Pancreas (tissue), 10 donors: Measurements from ENCODE around the gene OR10H4. TPM values are rescaled to one million over a fixed set of nuclear protein-coding genes. Genes with fewer than 3 reads are reported as not detected.
A peak's percentile ranks its signal among the peaks of the same experiment; 100 is the strongest.

Experiments
- ATAC-seq, 4 donors: fragments of 200-7000 bp; cut with Tn5 transposase; one replicate each; pipeline versions ENCODE4 v1.8.0 to v1.9.1; 2020; ENCODE audit warnings: mild to moderate bottlenecking in 4 of 4, moderate library complexity in 4 of 4
- DNase-seq, 6 donors: peaks; one replicate each; pipeline ENCODE4 v3.0.0-alpha.2; 2020
- FAIRE-seq: peaks from 2 replicates; lab custom pipeline; 2012; peaks lifted over from hg19 to GRCh38; lab: Jason Lieb, UNC
- H3K27ac ChIP-seq, 4 donors: fragments of 200-600 bp; sonication (generic); 1 replicate in 3 of 4; 2 replicates in 1 of 4; pipeline versions ENCODE4 v1.5.0 to v1.8.0; 2020
- H3K27me3 ChIP-seq, 4 donors: fragments of 200-600 bp; one replicate each; pipeline ENCODE4 v1.8.0; 2021
- H3K36me3 ChIP-seq, 3 donors: fragments of 200-600 bp; sonication (generic) in 1 of 3; one replicate each; pipeline versions ENCODE4 v1.5.0 to v1.8.0; 2020 to 2021
- H3K4me1 ChIP-seq, 3 donors: fragments of 200-600 bp; one replicate each; pipeline ENCODE4 v1.8.0; 2021
- H3K4me3 ChIP-seq, 4 donors: fragments of 200-600 bp; sonication (generic) in 2 of 4; one replicate each; pipeline versions ENCODE4 v1.5.0 to v1.8.0; 2020 to 2021
- H3K9me3 ChIP-seq, 4 donors: fragments of 200-600 bp; one replicate each; pipeline ENCODE4 v1.8.0; 2021
- WGBS, 2 donors: extraction: QIAGEN DNeasy Blood & Tissue Kit; methylation state at CpG; one replicate each; pipeline ENCODE4 v1.1.7; 2013; 5-methylcytosine and 5-hydroxymethylcytosine counted together
- intact Hi-C, 3 donors: fragments of 100-400 bp; cut with DNase I; formaldehyde crosslinking; loops; one replicate each; pipeline versions ENCODE4 v1.11.1 to v1.14.2; 2022
- polyA plus RNA-seq, 2 donors: library from polyadenylated mRNA; stranded (reverse); fragments of 200-250 nt; gene quantifications; one replicate each; pipeline ENCODE4 v1.2.3, GENCODE V29; 2013
- total RNA-seq, 6 donors: library from RNA; stranded (reverse); fragmentation: NEBNext Ultra II Directional in 4 of 6; extraction: Animal tissue kit (Norgen Biotek cat#: 25700) in 4 of 6; gene quantifications; one replicate each; pipeline versions ENCODE4 v1.2.1 to v1.2.4, GENCODE V29; 2021 to 2023
- TF ChIP-seq, protein P1 (sequence below), 4 donors: fragments of 200-600 bp; sonication (generic) in 3 of 4; IDR thresholded peaks; one replicate each; pipeline versions ENCODE4 v1.5.0 to v1.8.0; 2021; ENCODE audit warnings: antibody characterized with exemption in 4 of 4
- donor health status: healthy with polysubstance abuse.
- donor health status: DM: no; HTN: no; CAD: no; lungs with moderate emphysema.
- donor health status: DM: no; HTN: no; CAD: no.
- donor health status: control.
- donor health status: control.
- donor health status: Bipolar disorder and iron deficiency.
- donor health status: DM: yes; HTN: yes; CAD: no.
- donor health status: DM: no; HTN: no; CAD: no.
- donor health status: DM: no; HTN: no; CAD: no.
- donor health status: DM: yes; HTN: yes; CAD: no.

Gene OR10H4
- total and polyA plus RNA-seq, 8 donors: not detected

DNA sequence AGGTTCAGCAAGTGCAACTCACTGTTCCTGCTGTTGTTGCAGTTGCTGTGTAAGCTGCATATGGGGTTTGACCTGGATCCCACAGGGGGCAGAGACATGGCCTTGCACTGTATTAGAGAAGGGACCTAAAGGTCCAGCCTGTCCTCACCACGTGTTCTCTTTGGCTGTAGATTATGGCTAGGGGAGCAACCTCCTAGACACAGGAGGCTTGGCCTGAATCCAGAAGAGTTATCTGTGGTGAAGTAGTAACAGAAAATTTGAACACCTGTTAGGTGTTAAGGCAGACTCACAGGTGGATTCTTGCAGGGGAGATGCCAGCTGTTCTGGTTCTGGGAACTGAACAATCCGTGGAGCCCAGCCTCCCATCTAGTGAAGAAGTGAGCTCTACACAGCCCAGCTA is 11.0 kb upstream of the OR10H4 start:
- WGBS, 2 donors: 25 to 33% methylated on average over 2 of the region's 2 CpGs
- ATAC-seq (peak in 1 of 4 donors; percentile 21), DNase-seq (peak in 1 of 6 donors; percentile 37), FAIRE-seq (no peak)
- Histone ChIP-seq H3K4me1 (peaks cover 0 to 11% (median 5%) of the 10 kb centered on the region in 3 donors), H3K9me3 (no peaks in the 10 kb centered on the region), H3K4me3 (no peak overlapping the region), H3K27ac (no peak overlapping the region), H3K27me3 (no peaks in the 10 kb centered on the region), H3K36me3 (no peaks in the 10 kb centered on the region)
- TF ChIP-seq, protein P1, sequence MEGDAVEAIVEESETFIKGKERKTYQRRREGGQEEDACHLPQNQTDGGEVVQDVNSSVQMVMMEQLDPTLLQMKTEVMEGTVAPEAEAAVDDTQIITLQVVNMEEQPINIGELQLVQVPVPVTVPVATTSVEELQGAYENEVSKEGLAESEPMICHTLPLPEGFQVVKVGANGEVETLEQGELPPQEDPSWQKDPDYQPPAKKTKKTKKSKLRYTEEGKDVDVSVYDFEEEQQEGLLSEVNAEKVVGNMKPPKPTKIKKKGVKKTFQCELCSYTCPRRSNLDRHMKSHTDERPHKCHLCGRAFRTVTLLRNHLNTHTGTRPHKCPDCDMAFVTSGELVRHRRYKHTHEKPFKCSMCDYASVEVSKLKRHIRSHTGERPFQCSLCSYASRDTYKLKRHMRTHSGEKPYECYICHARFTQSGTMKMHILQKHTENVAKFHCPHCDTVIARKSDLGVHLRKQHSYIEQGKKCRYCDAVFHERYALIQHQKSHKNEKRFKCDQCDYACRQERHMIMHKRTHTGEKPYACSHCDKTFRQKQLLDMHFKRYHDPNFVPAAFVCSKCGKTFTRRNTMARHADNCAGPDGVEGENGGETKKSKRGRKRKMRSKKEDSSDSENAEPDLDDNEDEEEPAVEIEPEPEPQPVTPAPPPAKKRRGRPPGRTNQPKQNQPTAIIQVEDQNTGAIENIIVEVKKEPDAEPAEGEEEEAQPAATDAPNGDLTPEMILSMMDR (IDR thresholded peaks at IDR 0.05): no peak
- intact Hi-C loops: no loop called here

DNA sequence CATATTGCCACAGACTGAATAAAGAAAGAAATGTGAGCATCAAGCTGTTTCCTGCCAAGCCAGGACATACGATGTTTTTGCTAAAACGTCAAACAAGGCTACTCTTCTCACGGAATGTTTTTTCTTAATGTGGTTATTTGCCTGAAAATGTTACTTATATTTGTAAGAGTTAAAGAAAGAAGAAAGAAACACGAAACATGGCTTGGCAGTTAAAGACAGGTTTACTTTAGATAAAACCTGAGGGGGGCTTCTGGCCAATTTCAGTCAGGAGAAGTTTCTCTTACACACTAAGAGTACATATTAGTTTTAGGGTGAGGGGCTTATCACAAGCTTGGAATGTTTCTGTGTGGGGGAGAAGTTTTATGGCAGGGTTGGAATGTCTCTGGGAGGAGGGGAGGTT is 4.4 kb upstream of the OR10H4 start:
- 60 to 62% methylated on average over 4 of the region's 4 CpGs for WGBS, 2 donors
- no peak for FAIRE-seq
- no peak for DNase-seq
- Histone ChIP-seq H3K4me1 (no peaks in the 10 kb centered on the region), H3K36me3 (no peaks in the 10 kb centered on the region), H3K27me3 (no peaks in the 10 kb centered on the region), H3K27ac (no peak overlapping the region), H3K4me3 (no peak overlapping the region), H3K9me3 (no peaks in the 10 kb centered on the region)
- no peak for ATAC-seq
- TF ChIP-seq, protein P1 (IDR thresholded peaks at IDR 0.05): no peak
- intact Hi-C loops: no loop called here

DNA sequence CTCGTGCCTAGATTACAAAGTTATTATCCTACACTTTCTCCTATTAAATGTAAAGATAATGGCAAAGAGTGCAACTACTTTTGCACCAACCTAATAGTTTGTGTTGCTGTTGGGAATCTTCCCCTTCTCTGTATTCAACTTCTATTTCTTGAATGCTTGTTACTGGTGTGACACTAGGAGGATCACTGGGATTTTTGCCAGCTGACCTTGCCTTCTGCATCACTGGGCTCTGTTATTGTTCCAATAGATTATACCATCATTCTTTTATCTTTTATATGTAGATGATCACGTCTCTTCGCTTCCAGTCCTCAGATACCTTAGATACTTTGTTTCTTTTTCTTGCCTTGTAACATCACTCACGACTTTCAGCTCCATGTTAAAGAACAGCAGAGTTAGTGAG is 3.5 kb upstream of the OR10H4 start:
- Histone ChIP-seq H3K4me3 (no peak overlapping the region), H3K9me3 (no peaks in the 10 kb centered on the region), H3K36me3 (no peaks in the 10 kb centered on the region), H3K27ac (no peak overlapping the region), H3K27me3 (no peaks in the 10 kb centered on the region), H3K4me1 (no peaks in the 10 kb centered on the region)
- intact Hi-C loops: no loop called here
- DNase-seq (no peak), FAIRE-seq (no peak), ATAC-seq (no peak)
- TF ChIP-seq, protein P1 (IDR thresholded peaks at IDR 0.05): no peak
- 40 to 51% methylated on average over 4 of the region's 4 CpGs for WGBS, 2 donors

DNA sequence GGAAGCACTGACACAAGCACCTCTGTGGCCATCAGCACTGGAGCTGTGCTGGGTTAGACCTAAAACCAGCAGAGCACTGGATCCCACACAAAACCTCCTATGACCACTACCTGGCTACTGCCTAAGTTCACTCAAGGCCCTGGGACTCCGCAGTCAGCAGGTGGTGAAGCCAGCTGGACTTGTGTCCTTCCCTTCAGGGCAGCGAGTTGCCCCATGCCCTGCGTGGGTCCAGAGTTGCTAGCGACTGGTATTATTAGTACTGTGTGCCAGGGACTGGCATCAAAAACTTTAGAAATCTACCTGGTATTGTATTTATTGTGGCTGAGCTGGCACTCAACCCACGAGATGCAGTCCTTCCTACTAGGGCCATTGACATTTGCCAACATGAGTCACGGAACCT is 6.0 kb downstream of the OR10H4 start:
- no peaks in the 10 kb centered on the region for H3K36me3 ChIP-seq
- TF ChIP-seq, protein P1 (IDR thresholded peaks at IDR 0.05): no peak
- DNase-seq (no peak), FAIRE-seq (no peak), ATAC-seq (no peak)
- intact Hi-C loops: no loop called here
- H3K27ac ChIP-seq: no peak overlapping the region
- H3K9me3 ChIP-seq: no peaks in the 10 kb centered on the region
- H3K27me3 ChIP-seq: peaks cover 0 to 4% (median 0%) of the 10 kb centered on the region in 4 donors
- no peak overlapping the region for H3K4me3 ChIP-seq
- H3K4me1 ChIP-seq: no peaks in the 10 kb centered on the region
- WGBS, 2 donors: 81% methylated on average over 6 of the region's 6 CpGs

DNA sequence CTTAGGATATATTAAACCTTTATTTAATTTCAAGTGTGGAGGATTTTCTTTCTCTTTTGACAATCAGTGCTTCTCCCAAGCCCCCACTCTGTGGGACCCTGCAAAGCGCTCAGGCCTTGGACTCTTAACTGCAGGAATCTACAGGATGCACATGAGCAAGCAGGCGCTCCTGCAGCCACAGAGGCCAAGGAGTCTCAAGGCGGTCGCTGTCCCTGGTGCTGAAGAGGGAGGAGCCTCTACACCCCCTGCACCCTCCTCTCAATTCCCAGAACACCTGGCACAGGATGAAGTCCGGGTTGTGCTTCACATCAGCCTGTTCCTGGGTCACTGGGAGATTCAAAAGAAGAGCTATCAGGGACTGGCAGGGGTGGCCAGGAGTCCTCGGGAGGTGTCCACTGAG is 13.5 kb downstream of the OR10H4 start:
- H3K27ac ChIP-seq: no peak overlapping the region
- intact Hi-C loops: no loop called here
- H3K4me3 ChIP-seq: no peak overlapping the region
- H3K27me3 ChIP-seq: no peaks in the 10 kb centered on the region
- no peak for ATAC-seq
- TF ChIP-seq, protein P1 (IDR thresholded peaks at IDR 0.05): no peak
- DNase-seq: no peak
- no peaks in the 10 kb centered on the region for H3K4me1 ChIP-seq
- 71 to 74% methylated on average over 6 of the region's 6 CpGs for WGBS, 2 donors
- H3K9me3 ChIP-seq: no peaks in the 10 kb centered on the region
- H3K36me3 ChIP-seq: no peaks in the 10 kb centered on the region
- FAIRE-seq: no peak
